Stimulated activated CD4-positive, alpha-beta T cell treated with anti-CD3 and anti-CD28 coated beads, Interleukin-2, amount 100 ng/mL, for 4 hours (primary cell): Measurements from ENCODE around the gene OSBPL1A.
"Not testable (repeated sequence)": the region's sequence is repeated elsewhere in the genome, so short reads cannot be mapped to it uniquely, and the experiment has no call there.

Experiments
- DNase-seq: peaks from one replicate; pipeline ENCODE4 v3.0.0-alpha.2; 2020; ENCODE audit warnings: low read depth

OSBPL1A gene

DNA sequence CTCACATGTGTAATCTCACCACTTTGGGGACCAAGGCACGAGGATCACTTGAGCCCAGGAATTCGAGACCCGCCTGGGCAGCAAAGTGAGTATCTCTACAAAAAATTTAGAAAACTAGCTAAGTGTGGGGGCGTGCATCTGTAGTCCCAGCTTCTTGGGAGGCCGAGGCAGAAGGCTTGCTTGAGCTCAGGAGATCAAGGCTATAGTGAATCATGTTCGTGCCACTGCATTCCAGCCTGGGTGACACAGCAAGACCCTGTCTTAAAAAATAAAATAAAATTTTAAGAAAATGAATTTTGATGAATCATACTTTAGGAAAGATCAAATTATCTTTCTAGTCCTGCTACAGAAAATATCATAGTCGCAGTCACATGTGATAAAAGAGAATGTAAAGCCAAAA, 211.8 kb downstream of the OSBPL1A start:
- no peak for DNase-seq

DNA sequence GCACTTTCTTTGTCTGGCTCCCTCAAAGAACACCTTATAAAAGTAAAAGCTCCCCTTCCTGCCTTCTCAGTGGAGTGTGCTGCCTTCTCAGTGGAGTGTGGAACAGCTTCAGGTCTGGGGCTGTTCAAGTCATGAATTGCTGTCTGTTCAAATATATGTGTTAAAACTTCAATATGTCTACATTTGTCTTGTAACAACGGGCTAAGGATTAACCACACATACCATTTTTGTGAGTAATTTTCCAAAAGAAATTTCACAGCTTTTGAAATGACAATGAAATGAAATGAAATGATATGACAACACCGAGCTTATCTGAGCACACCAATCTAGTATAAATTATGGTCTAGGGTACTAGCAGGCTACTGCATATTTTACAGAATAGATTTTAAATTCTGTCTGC, 215.8 kb downstream of the OSBPL1A start:
- DNase-seq = no peak

DNA sequence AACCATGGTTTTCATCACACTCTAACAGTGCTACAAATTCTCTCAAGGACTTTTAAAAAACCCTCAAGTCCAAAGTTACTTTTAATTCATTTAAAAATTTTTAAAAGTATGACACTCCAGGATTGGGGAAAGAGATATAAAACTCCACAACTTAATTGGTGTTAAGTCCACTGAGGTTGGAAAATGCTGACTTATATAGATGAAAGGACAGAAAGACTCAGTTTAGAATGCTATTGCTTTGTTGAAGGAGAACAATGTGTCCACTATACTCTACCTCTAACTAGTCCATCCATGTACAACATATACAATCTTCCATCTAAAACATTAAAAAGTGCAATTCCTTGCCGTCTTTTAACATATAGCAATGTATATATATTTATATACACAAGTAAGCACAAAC, 217.6 kb downstream of the OSBPL1A start:
- DNase-seq = no peak

DNA sequence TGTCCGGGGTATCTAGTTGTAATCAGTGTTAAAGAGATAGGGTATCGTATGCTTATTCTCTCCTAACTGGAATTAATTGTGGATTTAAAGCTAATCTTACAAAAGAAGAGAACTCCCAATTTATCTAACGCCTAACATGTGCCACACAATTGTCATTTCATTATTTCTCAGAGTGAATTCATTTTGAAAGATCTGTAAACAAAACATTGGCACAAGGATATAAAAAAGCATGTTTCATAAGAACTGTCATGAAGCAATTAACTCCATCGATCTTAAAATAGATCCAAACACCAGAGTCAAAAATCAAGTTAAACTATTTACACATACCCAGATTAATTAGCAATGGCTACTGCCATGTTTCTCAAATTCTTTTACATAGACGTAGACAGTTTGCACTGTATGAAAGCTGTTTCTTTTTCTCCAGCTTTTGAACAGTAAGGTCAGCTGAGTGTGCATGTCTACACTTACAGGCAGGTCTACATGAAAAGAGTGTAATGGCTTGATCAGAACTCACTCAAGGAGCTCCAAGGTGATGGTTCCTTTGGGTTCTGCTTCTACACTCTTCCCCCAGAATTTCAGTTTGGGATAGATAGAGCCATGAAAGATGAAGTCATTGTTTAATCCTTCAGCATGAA, 220.0 kb downstream of the OSBPL1A start:
- DNase-seq = no peak

- DNase-seq = peak; percentile 6
These were observed 220.8 kb downstream of the OSBPL1A start for GRCh38 chr18:24176727-24177416.

- no peak for DNase-seq
These were observed 223.6 kb downstream of the OSBPL1A start for GRCh38 chr18:24173997-24174396.

GRCh38 chr18:24170360-24170759, 227.3 kb downstream of the OSBPL1A start:
- DNase-seq = no peak

- no peak for DNase-seq
These were observed 229.1 kb downstream of the OSBPL1A start for GRCh38 chr18:24168496-24168895.

- DNase-seq = no peak
These were observed 236.3 kb downstream of the OSBPL1A start for GRCh38 chr18:24161304-24161703.

- DNase-seq = no peak
These were observed 237.5 kb downstream of the OSBPL1A start for GRCh38 chr18:24160086-24160485.

- no peak for DNase-seq
These were observed 239.8 kb downstream of the OSBPL1A start for GRCh38 chr18:24157855-24158254.

DNA sequence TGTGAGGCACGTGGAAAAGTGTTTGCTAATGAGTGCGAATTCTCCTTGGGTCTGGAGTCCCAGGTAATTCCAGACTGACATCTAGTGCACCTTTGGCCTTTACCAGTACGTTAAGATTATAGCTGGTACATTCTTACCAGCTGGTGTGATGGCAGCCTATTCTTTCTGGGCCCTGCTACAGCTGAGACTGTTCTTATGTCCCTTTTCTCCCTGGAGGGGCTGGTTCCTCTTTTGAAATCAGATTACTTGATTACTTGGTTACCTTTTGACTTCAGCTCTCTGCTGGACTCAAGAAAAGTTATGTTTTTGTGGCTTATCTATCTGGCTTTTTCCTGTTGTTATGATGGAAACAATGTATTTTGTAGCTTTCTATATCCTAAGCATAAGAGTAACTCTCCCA, 244.2 kb downstream of the OSBPL1A start:
- no peak for DNase-seq

DNA sequence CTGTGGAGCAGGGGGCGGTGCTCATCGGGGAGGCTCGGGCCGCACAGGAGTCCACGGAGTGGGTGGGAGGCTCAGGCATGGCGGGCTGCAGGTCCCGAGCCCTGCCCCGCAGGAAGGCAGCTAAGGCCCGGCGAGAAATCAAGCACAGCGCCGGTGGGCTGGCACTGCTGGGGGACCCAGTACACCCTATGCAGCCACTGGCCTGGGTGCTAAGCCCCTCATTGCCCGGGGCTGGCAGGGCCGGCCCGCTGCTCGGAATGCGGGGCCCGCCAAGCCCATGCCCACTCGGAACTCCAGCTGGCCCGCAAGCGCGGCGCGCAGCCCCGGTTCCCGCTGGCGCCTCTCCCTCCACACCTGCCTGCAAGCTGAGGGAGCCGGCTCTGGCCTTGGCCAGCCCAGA, 248.0 kb downstream of the OSBPL1A start:
- DNase-seq = not testable (repeated sequence)

GRCh38 chr18:24142376-24142775, 255.2 kb downstream of the OSBPL1A start:
- DNase-seq = no peak

DNA sequence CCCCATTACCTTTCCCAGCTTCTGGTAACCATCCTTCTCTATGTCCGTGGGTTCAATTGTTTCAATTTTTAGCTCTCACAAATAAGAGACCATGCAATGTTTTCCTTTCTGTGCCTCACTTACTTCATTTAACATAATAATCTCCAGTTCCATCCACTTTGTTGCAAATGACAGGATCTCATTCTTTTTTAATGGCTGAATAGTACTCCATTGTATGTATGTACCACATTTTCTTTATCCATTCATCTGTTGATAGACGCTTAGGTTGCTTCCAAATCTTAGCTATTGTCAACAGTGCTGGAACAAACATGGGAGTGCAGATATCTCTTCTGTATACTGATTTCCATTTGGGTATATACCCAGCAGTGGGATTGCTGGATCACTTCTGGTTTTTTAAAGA, 256.9 kb downstream of the OSBPL1A start:
- no peak for DNase-seq

DNA sequence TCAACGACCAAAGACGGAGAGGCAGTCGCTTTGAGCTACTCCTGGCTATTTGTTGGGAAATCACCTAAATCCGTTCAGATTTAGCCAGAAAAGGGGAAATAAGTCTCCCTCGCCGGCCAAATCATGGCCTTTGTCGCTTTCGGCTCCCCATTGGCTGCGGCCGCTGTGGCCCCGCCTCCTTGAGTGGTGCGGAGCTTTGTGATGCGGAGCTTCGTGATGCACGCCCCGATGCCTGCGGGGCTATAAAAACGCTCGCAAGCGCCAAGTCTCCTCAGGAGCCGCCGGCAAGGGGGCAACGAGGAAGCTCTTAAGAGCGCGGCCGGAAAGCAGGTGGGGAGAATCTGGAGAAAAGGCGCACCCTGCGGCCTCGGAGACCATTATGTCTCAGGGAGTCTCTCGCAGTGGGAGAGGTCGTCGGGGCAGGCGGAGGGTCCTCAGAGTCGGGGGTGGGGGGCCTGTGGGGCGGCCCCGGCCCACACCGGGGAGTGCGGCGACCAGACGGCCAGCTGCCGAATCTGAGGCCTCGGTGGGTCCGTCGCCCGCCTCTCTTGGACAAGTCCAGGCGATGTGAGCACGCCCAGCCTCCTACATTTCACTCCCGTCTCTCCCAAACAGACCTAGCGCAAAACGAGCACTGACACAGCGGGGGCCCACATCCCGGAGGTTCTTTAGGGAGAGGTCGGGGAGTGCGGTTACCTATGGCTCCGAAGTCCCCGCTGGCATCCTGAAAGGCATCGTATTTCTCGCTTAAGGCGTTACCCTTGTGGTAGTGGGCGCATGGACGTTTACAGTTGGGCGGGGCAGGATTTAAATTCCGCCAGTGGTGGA, 258.6 kb downstream of the OSBPL1A start, which contains the start of gene CABYR:
TSS of gene CABYR (plus strand) at position 274 of the 828 bp plus-strand sequence. CDS start 4,053 bp downstream, outside the sequence.
- DNase-seq = peak; percentile 56

- no peak for DNase-seq
These were observed 259.2 kb downstream of the OSBPL1A start for GRCh38 chr18:24138409-24138788.

- no peak for DNase-seq
These were observed 260.7 kb downstream of the OSBPL1A start for GRCh38 chr18:24136967-24137373.

DNA sequence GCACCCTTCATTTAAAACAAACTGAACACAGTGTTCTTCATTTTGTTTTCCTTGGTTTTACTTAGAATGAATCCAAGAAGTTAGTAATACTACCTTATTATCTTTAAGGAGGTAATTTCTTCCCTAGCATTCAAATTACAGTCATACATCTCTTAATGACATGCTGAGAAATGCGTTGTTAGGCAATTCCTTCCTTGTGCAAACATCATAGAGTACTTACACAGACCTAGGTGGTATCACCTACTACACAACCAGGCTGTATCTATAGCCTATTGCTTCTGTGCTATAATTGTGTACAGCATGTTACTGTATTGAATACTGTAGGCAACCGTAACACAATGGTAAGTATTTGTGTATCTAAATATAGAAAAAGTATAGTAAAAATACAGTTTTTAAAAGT, 267.1 kb downstream of the OSBPL1A start:
- no peak for DNase-seq

DNA sequence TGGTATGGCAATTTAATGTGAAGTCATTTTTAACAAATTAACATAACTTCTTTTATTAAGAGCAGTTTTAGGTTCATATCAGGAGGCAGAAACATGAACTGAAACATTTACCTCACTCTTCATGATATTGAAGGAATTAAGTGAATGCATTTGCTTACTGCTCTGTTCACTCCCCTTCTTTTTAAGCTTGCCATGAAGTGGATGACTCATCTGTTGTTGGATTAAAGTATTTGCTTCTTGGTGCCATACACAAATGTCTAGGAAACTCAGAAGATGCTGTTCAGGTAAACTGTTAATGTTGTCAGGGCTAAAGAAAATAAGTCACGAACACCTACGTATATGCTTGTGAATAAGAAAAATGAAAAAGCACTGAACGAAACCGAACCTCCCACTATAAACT, 268.9 kb downstream of the OSBPL1A start:
- no peak for DNase-seq

- no peak for DNase-seq
These were observed 269.9 kb downstream of the OSBPL1A start for GRCh38 chr18:24127735-24128134.

DNA sequence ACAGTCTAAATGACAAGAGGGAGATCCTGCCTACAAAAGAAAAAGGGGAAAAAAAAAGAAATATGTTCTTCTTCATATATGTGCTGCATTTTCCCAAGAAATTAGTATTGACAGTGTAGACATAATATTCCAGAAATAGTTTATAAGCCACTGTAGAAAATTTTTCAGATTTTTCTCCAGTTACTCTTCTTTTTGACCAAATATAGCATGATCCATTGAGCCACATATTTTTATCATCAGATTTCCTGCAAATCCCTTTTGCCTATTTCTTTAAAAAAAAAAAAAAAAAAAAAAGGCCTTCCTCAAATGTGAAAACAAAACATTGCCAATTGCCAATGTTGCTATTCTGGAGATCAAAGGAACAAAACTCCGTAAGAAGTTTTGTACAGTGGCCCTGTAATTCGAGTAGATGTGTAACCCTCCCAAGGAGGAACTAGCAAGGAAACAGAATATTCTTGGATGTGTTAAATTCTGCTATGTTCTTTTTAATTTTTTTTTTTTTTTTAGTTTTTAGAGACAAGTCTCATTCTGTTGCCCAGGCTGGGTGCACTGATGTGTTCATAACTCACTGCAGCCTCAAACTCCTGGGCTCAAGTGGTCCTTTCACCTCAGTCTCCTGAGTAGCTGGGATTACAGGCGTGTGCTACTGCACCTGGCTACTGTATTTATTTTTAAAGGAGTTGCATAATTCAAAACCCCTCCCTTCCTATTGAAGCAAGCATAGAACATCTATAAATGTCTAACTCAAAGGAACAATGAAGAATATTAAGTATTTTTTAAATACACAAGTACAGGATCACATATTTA, 271.3 kb downstream of the OSBPL1A start:
- no peak for DNase-seq
